Activated CD4-positive, alpha-beta memory T cell treated with anti-CD3 and anti-CD28 coated beads for 36 hours (primary cell): ENCODE measurements around the gene ASB2. TPM values are rescaled to one million over a fixed set of nuclear protein-coding genes. Genes with fewer than 3 reads are reported as not detected.
A peak's percentile ranks its signal among the peaks of the same experiment; 100 is the strongest.

ENCODE experiments used
- CTCF ChIA-PET: fragments of 350-600 bp; sonication (Branson Sonifier 250); formaldehyde crosslinking; loops from one replicate; lab custom pipeline; 2021; ENCODE audit warnings: antibody characterized with exemption, inconsistent platforms; lab: Charles Lee
- POLR2A ChIA-PET: fragments of 350-600 bp; sonication (Branson Sonifier 250); formaldehyde crosslinking; loops from one replicate; lab custom pipeline; 2021; ENCODE audit warnings: antibody characterized with exemption; lab: Charles Lee
- DNase-seq: peaks from one replicate; pipeline ENCODE4 v3.0.0-alpha.2; 2020
- H3K27ac Mint-ChIP-seq: one replicate; pipeline ENCODE4 v1.8.0; 2021; ENCODE audit warnings: mixed read lengths
- H3K27me3 Mint-ChIP-seq: one replicate; pipeline ENCODE4 v1.8.0; 2021; ENCODE audit warnings: mixed read lengths
- H3K36me3 Mint-ChIP-seq: one replicate; pipeline ENCODE4 v1.8.0; 2021; ENCODE audit warnings: mixed read lengths
- H3K4me1 Mint-ChIP-seq: one replicate; pipeline ENCODE4 v1.8.0; 2021; ENCODE audit warnings: low read depth, mixed read lengths
- H3K4me3 Mint-ChIP-seq: one replicate; pipeline ENCODE4 v1.8.0; 2021; ENCODE audit warnings: mild to moderate bottlenecking, mixed read lengths
- H3K9me3 Mint-ChIP-seq: one replicate; pipeline ENCODE4 v1.8.0; 2021; ENCODE audit warnings: mixed read lengths
- intact Hi-C: fragments of 100-400 bp; cut with micrococcal nuclease; formaldehyde crosslinking; loops from one replicate; pipeline ENCODE4 v1.15.1; 2023
- total RNA-seq, 2 experiments: library from RNA; stranded (reverse); gene quantifications; one replicate each; pipeline ENCODE4 v1.2.3, GENCODE V29; 2021

Gene ASB2
- total RNA-seq, 2 experiments from 2014 or later = 40.6 to 44.6 TPM

GRCh38 chr14:93989939-93990338 lies 13.6 kb upstream of the ASB2 start:
- no peaks in the 10 kb centered on the region for H3K36me3 Mint-ChIP-seq
- no peaks in the 10 kb centered on the region for H3K9me3 Mint-ChIP-seq
- intact Hi-C loops = no loop called here
- no peak overlapping the region for H3K4me3 Mint-ChIP-seq
- no peaks in the 10 kb centered on the region for H3K27me3 Mint-ChIP-seq
- ChIA-PET CTCF (interaction anchor here (1.0 to 4.2 kb wide), 3 partner anchors 19 to 51 kb away, joined by 3 to 35 read pairs (median 11); no protein-coding TSS in a partner anchor), POLR2A (no interaction called here)
- DNase-seq = no peak
- no peak overlapping the region for H3K27ac Mint-ChIP-seq
- peaks cover 14% of the 10 kb centered on the region for H3K4me1 Mint-ChIP-seq

DNA sequence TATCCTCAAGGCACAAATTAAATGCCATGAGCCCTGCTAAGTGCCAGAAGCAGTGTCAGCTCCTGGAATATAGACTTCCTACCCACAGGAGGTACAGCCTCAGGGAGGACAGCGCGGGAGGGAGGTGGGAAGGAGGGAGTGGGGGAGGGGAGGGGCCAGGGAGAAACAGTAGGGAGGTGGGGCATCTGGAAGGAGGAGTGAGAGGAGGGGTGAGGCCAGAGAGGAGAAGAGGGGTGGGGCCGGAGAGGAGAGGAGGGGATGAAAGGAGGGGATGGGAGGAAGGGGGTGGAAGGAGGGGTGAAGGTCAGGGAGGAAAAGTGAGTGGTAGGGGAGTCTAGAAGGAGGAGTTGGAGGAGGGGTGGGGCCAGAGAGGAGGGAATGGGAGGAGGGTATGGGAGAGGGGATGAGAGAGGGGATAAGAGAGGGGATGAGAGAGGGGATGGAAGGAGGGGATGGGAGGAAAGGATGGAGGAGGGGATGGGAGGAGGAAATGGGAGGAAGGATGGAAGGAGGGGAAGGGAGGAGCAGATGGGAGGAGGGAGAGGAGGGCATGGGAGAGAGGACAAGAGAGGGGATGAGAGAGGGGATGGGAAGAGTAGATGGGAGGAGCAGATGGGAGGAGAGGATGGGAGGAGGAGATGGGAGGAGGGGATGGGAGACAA lies 11.6 kb upstream of the ASB2 start:
- no peak overlapping the region for H3K4me3 Mint-ChIP-seq
- no peaks in the 10 kb centered on the region for H3K27me3 Mint-ChIP-seq
- peaks cover 8% of the 10 kb centered on the region for H3K4me1 Mint-ChIP-seq
- ChIA-PET CTCF (no interaction called here), POLR2A (no interaction called here)
- H3K27ac Mint-ChIP-seq = no peak overlapping the region
- H3K36me3 Mint-ChIP-seq = no peaks in the 10 kb centered on the region
- DNase-seq = no peak
- intact Hi-C loops = no loop called here
- H3K9me3 Mint-ChIP-seq = no peaks in the 10 kb centered on the region

DNA sequence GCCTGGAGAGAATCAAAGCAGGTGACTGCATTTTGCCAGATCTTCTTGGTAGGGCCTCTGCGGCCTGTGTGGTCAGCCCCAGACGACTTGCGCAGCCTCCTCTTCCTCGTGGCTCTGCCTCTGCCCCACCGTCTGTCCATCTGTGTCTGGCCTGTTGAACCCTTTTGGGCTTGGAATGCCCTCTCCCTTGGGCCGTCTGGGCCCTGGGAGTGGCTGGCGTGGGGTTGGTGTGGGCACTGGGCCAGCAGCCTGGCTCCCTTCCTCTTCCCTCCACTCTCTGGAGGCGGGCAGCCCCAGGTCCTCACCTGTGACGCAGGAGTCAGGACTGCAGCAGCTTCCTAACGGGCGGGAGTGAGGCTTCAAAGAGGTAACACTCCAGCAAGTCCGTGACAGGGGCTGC lies 11.0 kb upstream of the ASB2 start:
- DNase-seq = no peak
- no peaks in the 10 kb centered on the region for H3K27me3 Mint-ChIP-seq
- no peaks in the 10 kb centered on the region for H3K9me3 Mint-ChIP-seq
- no peak overlapping the region for H3K27ac Mint-ChIP-seq
- CTCF ChIA-PET = interaction anchor here (1.4 to 1.8 kb wide), 2 partner anchors 16 to 47 kb away, joined by 3 to 6 read pairs; no protein-coding TSS in a partner anchor
- POLR2A ChIA-PET = no interaction called here
- H3K36me3 Mint-ChIP-seq = no peaks in the 10 kb centered on the region
- H3K4me1 Mint-ChIP-seq = peaks cover 8% of the 10 kb centered on the region
- no peak overlapping the region for H3K4me3 Mint-ChIP-seq
- intact Hi-C loops = no loop called here

DNA sequence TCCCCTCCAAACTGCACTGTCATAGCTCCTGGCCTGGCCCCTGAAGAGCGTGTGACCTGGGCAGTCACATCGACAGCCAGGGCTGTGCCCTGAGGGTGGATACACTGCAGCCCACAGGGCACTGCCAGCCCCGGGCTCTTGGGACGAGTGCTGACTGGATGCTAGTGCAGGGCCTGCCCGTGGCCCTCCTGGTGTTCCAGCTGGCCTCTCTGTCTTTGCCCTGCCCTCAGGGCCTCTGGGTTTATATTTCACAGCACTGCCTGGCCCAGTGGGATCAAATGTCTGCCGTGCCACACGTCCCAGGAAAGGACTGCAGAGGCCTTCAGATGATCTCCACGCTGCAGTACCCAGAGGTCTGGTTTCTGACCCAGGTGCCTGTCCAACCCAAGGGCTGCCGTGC lies 10.6 kb upstream of the ASB2 start:
- H3K36me3 Mint-ChIP-seq = no peaks in the 10 kb centered on the region

GRCh38 chr14:93984987-93985410 lies 8.6 kb upstream of the ASB2 start:
- CTCF ChIA-PET = interaction anchor here (1.2 to 19.1 kb wide), 5 partner anchors 12 to 45 kb away, joined by 3 to 425 read pairs (median 5); partner anchors contain the start of gene CCDC197
- no peaks in the 10 kb centered on the region for H3K27me3 Mint-ChIP-seq
- H3K36me3 Mint-ChIP-seq = peaks cover 6% of the 10 kb centered on the region
- intact Hi-C loops = no loop called here
- H3K4me1 Mint-ChIP-seq = peaks cover 20% of the 10 kb centered on the region
- POLR2A ChIA-PET = interaction anchor here (0.6 to 1.6 kb wide), 3 partner anchors 24 to 68 kb away, joined by 3 to 4 read pairs (median 3); no protein-coding TSS in a partner anchor
- no peak for DNase-seq
- H3K4me3 Mint-ChIP-seq = no peak overlapping the region
- H3K27ac Mint-ChIP-seq = no peak overlapping the region
- H3K9me3 Mint-ChIP-seq = no peaks in the 10 kb centered on the region

More for the DNA sequence above, 10.6 kb upstream of the ASB2 start:
- Mint-ChIP-seq H3K4me1 (peaks cover 11% of the 10 kb centered on the region), H3K9me3 (no peaks in the 10 kb centered on the region), H3K27ac (no peak overlapping the region), H3K27me3 (no peaks in the 10 kb centered on the region), H3K4me3 (no peak overlapping the region)
- DNase-seq = no peak
- ChIA-PET POLR2A (no interaction called here), CTCF (interaction anchor here (1.4 to 1.8 kb wide), 2 partner anchors 16 to 47 kb away, joined by 3 to 6 read pairs; no protein-coding TSS in a partner anchor)
- intact Hi-C loops = no loop called here

GRCh38 chr14:93984070-93984469 lies 7.7 kb upstream of the ASB2 start:
- Mint-ChIP-seq H3K36me3 (peaks cover 6% of the 10 kb centered on the region), H3K27ac (no peak overlapping the region), H3K4me1 (peaks cover 25% of the 10 kb centered on the region), H3K4me3 (no peak overlapping the region), H3K27me3 (no peaks in the 10 kb centered on the region), H3K9me3 (no peaks in the 10 kb centered on the region)
- ChIA-PET CTCF (interaction anchor here (0.9 to 19.1 kb wide), 6 partner anchors 14 to 44 kb away, joined by 3 to 425 read pairs (median 4); no protein-coding TSS in a partner anchor), POLR2A (interaction anchor here (1.6 kb wide), 1 partner anchor 23 kb away, joined by 3 read pairs; no protein-coding TSS in a partner anchor)
- no peak for DNase-seq
- intact Hi-C loops = no loop called here

DNA sequence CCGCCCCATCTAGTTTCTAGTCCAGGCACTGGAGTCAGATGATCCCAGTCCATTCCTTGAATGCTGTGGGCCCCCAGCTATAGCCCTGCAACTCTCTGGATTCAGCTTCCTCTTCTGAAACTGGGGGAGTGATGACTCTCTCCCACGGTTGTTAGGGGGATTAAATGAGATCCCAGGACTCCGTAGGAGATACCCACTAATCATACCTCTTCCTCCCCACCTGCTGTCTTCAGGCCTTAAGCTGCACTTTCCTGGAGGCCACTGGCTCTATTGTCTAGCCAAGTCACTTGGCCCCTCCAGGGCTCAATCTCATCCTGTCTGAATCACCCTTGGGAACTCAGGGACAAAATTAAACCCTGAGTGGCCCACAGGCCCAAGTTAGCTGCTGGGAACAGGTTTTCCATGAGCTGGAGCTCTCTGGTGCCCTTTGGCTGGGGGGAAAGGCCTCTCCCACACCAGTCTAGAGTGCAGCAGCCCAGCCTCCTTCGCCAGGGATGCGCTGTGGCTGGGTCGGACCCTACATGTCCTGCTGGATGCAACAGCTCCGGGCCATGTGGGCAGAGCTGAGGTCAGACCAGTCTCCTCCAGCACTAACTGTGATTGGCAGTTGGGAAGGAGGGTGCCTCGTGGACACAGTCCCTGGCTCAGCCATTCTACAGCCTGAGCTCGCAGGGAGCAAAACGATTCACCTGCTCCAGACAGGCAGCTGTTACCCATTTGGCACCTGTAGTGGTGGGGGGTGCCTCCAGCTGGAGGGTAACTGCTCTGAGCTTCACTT lies 6.0 kb upstream of the ASB2 start:
- Mint-ChIP-seq H3K4me1 (peaks cover 42% of the 10 kb centered on the region), H3K4me3 (no peak overlapping the region), H3K36me3 (peaks cover 17% of the 10 kb centered on the region), H3K27ac (no peak overlapping the region), H3K9me3 (peaks cover 6% of the 10 kb centered on the region), H3K27me3 (no peaks in the 10 kb centered on the region)
- intact Hi-C loops = no loop called here
- no peak for DNase-seq
- ChIA-PET POLR2A (interaction anchor here (0.6 to 1.9 kb wide), 7 partner anchors 9 to 43 kb away, joined by 3 to 8 read pairs (median 3); no protein-coding TSS in a partner anchor), CTCF (interaction anchor here (0.6 to 19.1 kb wide), 8 partner anchors 9 to 198 kb away, joined by 4 to 425 read pairs (median 6); no protein-coding TSS in a partner anchor)

- Mint-ChIP-seq H3K4me1 (peaks cover 50% of the 10 kb centered on the region), H3K27me3 (no peaks in the 10 kb centered on the region), H3K4me3 (no peak overlapping the region), H3K27ac (peak overlapping the region; percentile 98), H3K9me3 (peaks cover 7% of the 10 kb centered on the region), H3K36me3 (peaks cover 25% of the 10 kb centered on the region)
- intact Hi-C loops = no loop called here
- ChIA-PET CTCF (interaction anchor here (0.6 to 19.1 kb wide), 6 partner anchors 9 to 199 kb away, joined by 4 to 425 read pairs (median 5); no protein-coding TSS in a partner anchor), POLR2A (interaction anchor here (0.6 to 1.9 kb wide), 5 partner anchors 9 to 1674 kb away, joined by 3 to 8 read pairs (median 4); no protein-coding TSS in a partner anchor)
- no peak for DNase-seq
These were observed 5.2 kb upstream of the ASB2 start for GRCh38 chr14:93981316-93982229.

DNA sequence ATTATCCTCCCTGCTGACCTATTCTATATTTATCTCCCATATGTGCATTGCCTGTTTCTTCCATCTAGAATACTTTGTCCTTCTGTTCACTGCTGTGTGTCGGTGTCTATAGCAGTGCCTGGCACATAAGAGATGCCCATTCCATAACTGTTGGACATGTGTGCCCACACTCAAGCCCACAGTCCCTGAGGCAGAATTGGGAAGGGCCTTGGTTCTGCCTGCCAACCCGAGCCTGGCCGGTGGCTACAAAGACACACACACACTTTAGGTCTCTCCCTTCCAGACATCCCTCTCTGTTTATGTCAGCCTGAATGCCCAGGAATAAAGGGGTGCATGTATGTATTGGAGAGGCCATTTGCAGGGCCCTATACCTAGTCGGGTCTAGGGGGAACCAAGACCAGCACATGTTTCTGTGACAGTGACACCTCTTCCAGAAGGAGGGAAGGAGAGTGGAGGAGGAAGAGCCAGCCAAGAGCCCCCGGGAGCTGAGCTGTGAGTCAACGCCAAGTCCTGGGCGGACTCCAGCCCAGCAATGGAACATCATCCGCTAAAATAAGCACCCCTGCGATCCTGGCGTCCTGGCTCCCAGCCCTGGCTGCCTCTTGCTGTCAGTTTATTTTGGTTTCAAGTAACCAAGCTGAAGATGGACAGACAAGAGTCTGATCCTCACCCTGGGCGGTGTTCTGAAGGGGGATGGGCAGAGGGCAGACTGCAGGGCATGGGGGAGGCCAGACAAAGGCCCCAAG lies 4.3 kb upstream of the ASB2 start:
- intact Hi-C loops = no loop called here
- POLR2A ChIA-PET = interaction anchor here (0.6 to 1.9 kb wide), 3 partner anchors 10 to 1675 kb away, joined by 3 to 8 read pairs (median 5); no protein-coding TSS in a partner anchor
- DNase-seq = no peak
- H3K27ac Mint-ChIP-seq = peak overlapping the region; percentile 98
- CTCF ChIA-PET = interaction anchor here (1.6 to 19.1 kb wide), 2 partner anchors 10 to 41 kb away, joined by 5 to 425 read pairs; no protein-coding TSS in a partner anchor
- H3K4me3 Mint-ChIP-seq = peak overlapping the region; percentile 23
- H3K36me3 Mint-ChIP-seq = peaks cover 25% of the 10 kb centered on the region
- peaks cover 60% of the 10 kb centered on the region for H3K4me1 Mint-ChIP-seq
- H3K9me3 Mint-ChIP-seq = peaks cover 7% of the 10 kb centered on the region
- no peaks in the 10 kb centered on the region for H3K27me3 Mint-ChIP-seq

- Mint-ChIP-seq H3K36me3 (peaks cover 30% of the 10 kb centered on the region), H3K27me3 (no peaks in the 10 kb centered on the region), H3K9me3 (peaks cover 7% of the 10 kb centered on the region), H3K4me3 (peak overlapping the region; percentile 75), H3K27ac (peak overlapping the region; percentile 98), H3K4me1 (peaks cover 78% of the 10 kb centered on the region)
- ChIA-PET POLR2A (interaction anchor here (0.6 to 10.3 kb wide), 13 partner anchors 8 to 366 kb away, joined by 3 to 447 read pairs (median 3); partner anchors contain the start of genes CCDC197, DDX24 and IFI27L1), CTCF (interaction anchor here (0.7 to 19.1 kb wide), 12 partner anchors 8 to 57 kb away, joined by 3 to 425 read pairs (median 4); partner anchors contain the start of gene CCDC197)
- DNase-seq = no peak
- intact Hi-C loops = loop anchor here (5.0 kb wide), 1 partner anchor 414 kb away; no protein-coding TSS in a partner anchor
These were observed 2.4 kb upstream of the ASB2 start for GRCh38 chr14:93978735-93979134.
